ENCODE data around the gene COL4A2.

COL4A2 gene

DNA sequence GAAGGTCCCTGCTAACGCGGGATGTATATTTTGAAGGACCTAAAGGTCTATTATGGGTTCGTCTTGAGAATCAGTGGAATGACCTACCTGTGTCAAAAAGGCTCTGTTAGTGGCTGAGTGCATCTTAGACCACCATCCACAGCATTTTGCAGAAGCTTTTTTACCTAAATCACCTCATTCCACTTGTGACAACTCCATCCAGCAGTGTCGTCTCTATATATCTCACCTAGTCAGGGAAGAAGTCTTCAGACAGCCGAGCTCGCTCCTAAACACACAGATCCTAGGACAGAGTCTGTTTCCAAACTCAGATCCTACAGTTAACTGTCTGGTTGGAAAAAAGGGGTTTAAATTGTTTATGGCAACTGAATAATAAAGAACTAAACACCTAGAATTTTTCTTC lies 33.8 kb upstream of the COL4A2 start:
- no peak overlapping the region for H3K4me2 ChIP-seq (ENCODE audit: low read depth, low read length)
- H3K27me3 ChIP-seq (replicated peaks; ENCODE audit: insufficient read depth, low read length): no peaks in the 10 kb centered on the region
- no peaks in the 10 kb centered on the region for H3K79me2 ChIP-seq (ENCODE audit: low read length)
- TF ChIP-seq EZH2phosphoT487 (IDR thresholded peaks at IDR 0.05; ENCODE audit: low read length) (no peak), EZH2 (optimal IDR thresholded peaks at IDR 0.05; ENCODE audit: low read depth, low read length) (no peak)
- TF ChIP-seq, protein P1, sequence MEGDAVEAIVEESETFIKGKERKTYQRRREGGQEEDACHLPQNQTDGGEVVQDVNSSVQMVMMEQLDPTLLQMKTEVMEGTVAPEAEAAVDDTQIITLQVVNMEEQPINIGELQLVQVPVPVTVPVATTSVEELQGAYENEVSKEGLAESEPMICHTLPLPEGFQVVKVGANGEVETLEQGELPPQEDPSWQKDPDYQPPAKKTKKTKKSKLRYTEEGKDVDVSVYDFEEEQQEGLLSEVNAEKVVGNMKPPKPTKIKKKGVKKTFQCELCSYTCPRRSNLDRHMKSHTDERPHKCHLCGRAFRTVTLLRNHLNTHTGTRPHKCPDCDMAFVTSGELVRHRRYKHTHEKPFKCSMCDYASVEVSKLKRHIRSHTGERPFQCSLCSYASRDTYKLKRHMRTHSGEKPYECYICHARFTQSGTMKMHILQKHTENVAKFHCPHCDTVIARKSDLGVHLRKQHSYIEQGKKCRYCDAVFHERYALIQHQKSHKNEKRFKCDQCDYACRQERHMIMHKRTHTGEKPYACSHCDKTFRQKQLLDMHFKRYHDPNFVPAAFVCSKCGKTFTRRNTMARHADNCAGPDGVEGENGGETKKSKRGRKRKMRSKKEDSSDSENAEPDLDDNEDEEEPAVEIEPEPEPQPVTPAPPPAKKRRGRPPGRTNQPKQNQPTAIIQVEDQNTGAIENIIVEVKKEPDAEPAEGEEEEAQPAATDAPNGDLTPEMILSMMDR (IDR thresholded peaks at IDR 0.05; ENCODE audit: low read length): no peak
- no peaks in the 10 kb centered on the region for H3K9me2 ChIP-seq (replicated peaks; ENCODE audit: insufficient read depth, low read length)
- no peaks in the 10 kb centered on the region for H3F3A ChIP-seq (ENCODE audit: insufficient read depth, low read length)
- H3K4me1 ChIP-seq (ENCODE audit: low read length): no peaks in the 10 kb centered on the region
- no peak overlapping the region for H3K4me3 ChIP-seq (ENCODE audit: low read length)
- no peaks in the 10 kb centered on the region for H4K20me1 ChIP-seq (ENCODE audit: insufficient read depth, low read length)
- H3K27ac ChIP-seq (ENCODE audit: low read length): no peak overlapping the region
- no peak overlapping the region for H3K9ac ChIP-seq (ENCODE audit: low read length)
- H3K36me3 ChIP-seq (replicated peaks; ENCODE audit: insufficient read depth, low read length): no peaks in the 10 kb centered on the region
- DNase-seq: no peak
- no peaks in the 10 kb centered on the region for H3K9me3 ChIP-seq (replicated peaks; ENCODE audit: insufficient read depth, low read length)
- no peak overlapping the region for H2AFZ ChIP-seq (ENCODE audit: low read length)

DNA sequence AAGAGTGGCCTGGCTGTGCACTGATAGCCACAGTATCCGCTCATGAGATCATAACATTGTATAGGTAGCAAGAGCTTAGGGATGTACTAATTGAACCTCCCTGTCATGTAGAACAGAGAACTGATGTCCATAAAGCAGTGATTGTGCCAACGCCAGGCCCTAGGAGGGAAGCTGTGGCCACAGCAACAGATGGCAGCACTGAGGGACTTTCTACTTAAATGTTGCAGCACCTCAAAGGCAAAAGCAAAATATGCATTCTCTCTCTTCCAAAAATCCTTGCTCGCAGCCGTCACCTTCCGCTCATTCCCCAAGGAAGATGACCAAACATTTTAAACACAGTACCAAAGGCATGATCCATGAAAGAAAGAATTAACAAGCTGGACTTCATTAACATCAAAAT lies 32.4 kb upstream of the COL4A2 start:
- Histone ChIP-seq H3K9me2 (replicated peaks; ENCODE audit: insufficient read depth, low read length) (no peaks in the 10 kb centered on the region), H3K4me1 (ENCODE audit: low read length) (no peaks in the 10 kb centered on the region), H2AFZ (ENCODE audit: low read length) (no peak overlapping the region), H3K27ac (ENCODE audit: low read length) (no peak overlapping the region), H3F3A (ENCODE audit: insufficient read depth, low read length) (no peaks in the 10 kb centered on the region), H3K27me3 (replicated peaks; ENCODE audit: insufficient read depth, low read length) (no peaks in the 10 kb centered on the region), H3K4me3 (ENCODE audit: low read length) (no peak overlapping the region), H3K9ac (ENCODE audit: low read length) (no peak overlapping the region), H3K79me2 (ENCODE audit: low read length) (no peaks in the 10 kb centered on the region), H3K9me3 (replicated peaks; ENCODE audit: insufficient read depth, low read length) (no peaks in the 10 kb centered on the region), H4K20me1 (ENCODE audit: insufficient read depth, low read length) (no peaks in the 10 kb centered on the region), H3K36me3 (replicated peaks; ENCODE audit: insufficient read depth, low read length) (no peaks in the 10 kb centered on the region), H3K4me2 (ENCODE audit: low read depth, low read length) (no peak overlapping the region)
- DNase-seq: no peak
- TF ChIP-seq, protein P1 (IDR thresholded peaks at IDR 0.05; ENCODE audit: low read length): no peak
- TF ChIP-seq EZH2 (optimal IDR thresholded peaks at IDR 0.05; ENCODE audit: low read depth, low read length) (no peak), EZH2phosphoT487 (IDR thresholded peaks at IDR 0.05; ENCODE audit: low read length) (no peak)

DNA sequence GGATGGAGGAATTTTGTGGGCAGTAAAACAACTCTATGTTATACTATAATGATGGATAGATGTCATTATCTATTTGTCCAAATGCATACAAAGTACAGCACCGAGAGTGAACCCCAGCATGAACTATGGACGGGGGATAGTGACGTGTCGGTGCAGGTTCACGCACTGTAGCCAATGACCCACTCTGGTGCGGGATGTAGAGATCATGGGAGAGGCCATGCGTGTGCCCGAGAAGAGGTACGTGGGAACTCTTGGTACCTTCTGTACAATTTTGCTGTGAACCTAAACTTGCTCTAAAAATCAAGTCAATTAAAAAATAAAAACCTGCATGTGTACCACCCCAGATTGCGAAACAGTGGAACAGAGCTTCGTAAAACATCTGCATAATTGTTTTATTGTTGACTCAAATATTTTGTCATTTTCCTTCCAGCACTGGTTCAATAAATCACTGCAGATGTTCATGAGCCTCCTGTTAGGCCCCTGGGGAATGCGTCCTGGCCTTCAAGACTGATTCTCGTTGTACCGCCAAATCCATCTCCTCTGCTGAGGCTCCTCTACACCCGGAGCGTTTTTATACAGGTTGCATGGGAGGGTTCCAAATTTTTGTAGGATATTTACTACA lies 31.0 kb upstream of the COL4A2 start:
- H3K9me2 ChIP-seq (replicated peaks; ENCODE audit: insufficient read depth, low read length): no peaks in the 10 kb centered on the region
- no peaks in the 10 kb centered on the region for H3F3A ChIP-seq (ENCODE audit: insufficient read depth, low read length)
- H3K9ac ChIP-seq (ENCODE audit: low read length): no peak overlapping the region
- no peaks in the 10 kb centered on the region for H3K36me3 ChIP-seq (replicated peaks; ENCODE audit: insufficient read depth, low read length)
- no peak overlapping the region for H3K4me3 ChIP-seq (ENCODE audit: low read length)
- H4K20me1 ChIP-seq (ENCODE audit: insufficient read depth, low read length): no peaks in the 10 kb centered on the region
- TF ChIP-seq, protein P1 (IDR thresholded peaks at IDR 0.05; ENCODE audit: low read length): no peak
- TF ChIP-seq EZH2 (optimal IDR thresholded peaks at IDR 0.05; ENCODE audit: low read depth, low read length) (no peak), EZH2phosphoT487 (IDR thresholded peaks at IDR 0.05; ENCODE audit: low read length) (no peak)
- H3K79me2 ChIP-seq (ENCODE audit: low read length): no peaks in the 10 kb centered on the region
- no peak overlapping the region for H2AFZ ChIP-seq (ENCODE audit: low read length)
- DNase-seq: no peak
- no peak overlapping the region for H3K4me2 ChIP-seq (ENCODE audit: low read depth, low read length)
- no peaks in the 10 kb centered on the region for H3K4me1 ChIP-seq (ENCODE audit: low read length)
- no peaks in the 10 kb centered on the region for H3K27me3 ChIP-seq (replicated peaks; ENCODE audit: insufficient read depth, low read length)
- H3K9me3 ChIP-seq (replicated peaks; ENCODE audit: insufficient read depth, low read length): no peaks in the 10 kb centered on the region
- H3K27ac ChIP-seq (ENCODE audit: low read length): no peak overlapping the region

All from MM.1S (cell line).